ENCODE measurements around the gene KCNH8. TPM values are rescaled to one million over a fixed set of nuclear protein-coding genes. Genes with fewer than 3 reads are reported as not detected.

The KCNH8 gene
- polyA plus RNA-seq, 1 donor: 2.2 TPM

- H3K27me3 ChIP-seq (ENCODE audit: control insufficient read depth, insufficient read depth, low read length): no peaks in the 10 kb centered on the region
These were observed 124.8 kb downstream of the KCNH8 start for GRCh38 chr3:19273091-19273490.

GRCh38 chr3:19274576-19274975 lies 126.3 kb downstream of the KCNH8 start:
- Histone ChIP-seq H3K27ac (ENCODE audit: low read length) (no peak overlapping the region), H3K4me3 (ENCODE audit: low read length) (no peak overlapping the region), H3K4me1 (ENCODE audit: control insufficient read depth, insufficient read depth, low read length) (no peaks in the 10 kb centered on the region), H3K27me3 (ENCODE audit: control insufficient read depth, insufficient read depth, low read length) (no peaks in the 10 kb centered on the region), H3K9me3 (ENCODE audit: control insufficient read depth, low read depth, low read length) (no peaks in the 10 kb centered on the region), H3K36me3 (ENCODE audit: control insufficient read depth, insufficient read depth, low read length) (no peaks in the 10 kb centered on the region)
- no peak for DNase-seq
- no CpG with 5 or more reads among the region's 1 CpG for WGBS (ENCODE audit: insufficient coverage, low lambda C conversion rate)

More at GRCh38 chr3:19273091-19273490, 124.8 kb downstream of the KCNH8 start:
- no peak for DNase-seq
- no CpG with 5 or more reads among the region's 1 CpG for WGBS (ENCODE audit: insufficient coverage, low lambda C conversion rate)
- no peaks in the 10 kb centered on the region for H3K36me3 ChIP-seq (ENCODE audit: control insufficient read depth, insufficient read depth, low read length)
- H3K4me3 ChIP-seq (ENCODE audit: low read length): no peak overlapping the region
- H3K4me1 ChIP-seq (ENCODE audit: control insufficient read depth, insufficient read depth, low read length): no peaks in the 10 kb centered on the region
- H3K9me3 ChIP-seq (ENCODE audit: control insufficient read depth, low read depth, low read length): no peaks in the 10 kb centered on the region
- no peak overlapping the region for H3K27ac ChIP-seq (ENCODE audit: low read length)

- DNase-seq: no peak
- H3K27me3 ChIP-seq (ENCODE audit: control insufficient read depth, insufficient read depth, low read length): no peaks in the 10 kb centered on the region
- H3K9me3 ChIP-seq (ENCODE audit: control insufficient read depth, low read depth, low read length): no peaks in the 10 kb centered on the region
- 100% methylated on average over 1 of the region's 3 CpGs for WGBS (ENCODE audit: insufficient coverage, low lambda C conversion rate)
- no peaks in the 10 kb centered on the region for H3K36me3 ChIP-seq (ENCODE audit: control insufficient read depth, insufficient read depth, low read length)
- no peak overlapping the region for H3K27ac ChIP-seq (ENCODE audit: low read length)
- no peaks in the 10 kb centered on the region for H3K4me1 ChIP-seq (ENCODE audit: control insufficient read depth, insufficient read depth, low read length)
- no peak overlapping the region for H3K4me3 ChIP-seq (ENCODE audit: low read length)
These were observed 136.7 kb downstream of the KCNH8 start for GRCh38 chr3:19284974-19285373.

GRCh38 chr3:19293295-19293694 lies 145.0 kb downstream of the KCNH8 start:
- WGBS (ENCODE audit: insufficient coverage, low lambda C conversion rate): 89% methylated on average over 3 of the region's 4 CpGs
- no peaks in the 10 kb centered on the region for H3K9me3 ChIP-seq (ENCODE audit: control insufficient read depth, low read depth, low read length)
- no peak overlapping the region for H3K27ac ChIP-seq (ENCODE audit: low read length)
- no peaks in the 10 kb centered on the region for H3K4me1 ChIP-seq (ENCODE audit: control insufficient read depth, insufficient read depth, low read length)
- no peaks in the 10 kb centered on the region for H3K36me3 ChIP-seq (ENCODE audit: control insufficient read depth, insufficient read depth, low read length)
- no peaks in the 10 kb centered on the region for H3K27me3 ChIP-seq (ENCODE audit: control insufficient read depth, insufficient read depth, low read length)
- no peak for DNase-seq
- H3K4me3 ChIP-seq (ENCODE audit: low read length): no peak overlapping the region

- no CpG with 5 or more reads among the region's 3 CpGs for WGBS (ENCODE audit: insufficient coverage, low lambda C conversion rate)
- H3K27ac ChIP-seq (ENCODE audit: low read length): no peak overlapping the region
- H3K4me3 ChIP-seq (ENCODE audit: low read length): no peak overlapping the region
- no peaks in the 10 kb centered on the region for H3K9me3 ChIP-seq (ENCODE audit: control insufficient read depth, low read depth, low read length)
- no peak for DNase-seq
- H3K36me3 ChIP-seq (ENCODE audit: control insufficient read depth, insufficient read depth, low read length): no peaks in the 10 kb centered on the region
- H3K4me1 ChIP-seq (ENCODE audit: control insufficient read depth, insufficient read depth, low read length): no peaks in the 10 kb centered on the region
- H3K27me3 ChIP-seq (ENCODE audit: control insufficient read depth, insufficient read depth, low read length): no peaks in the 10 kb centered on the region
These were observed 146.9 kb downstream of the KCNH8 start for GRCh38 chr3:19295208-19295607.

GRCh38 chr3:19331931-19332330 lies 183.6 kb downstream of the KCNH8 start:
- no peak for DNase-seq
- no peak overlapping the region for H3K27ac ChIP-seq (ENCODE audit: low read length)
- no peaks in the 10 kb centered on the region for H3K9me3 ChIP-seq (ENCODE audit: control insufficient read depth, low read depth, low read length)
- no peaks in the 10 kb centered on the region for H3K4me1 ChIP-seq (ENCODE audit: control insufficient read depth, insufficient read depth, low read length)
- no peak overlapping the region for H3K4me3 ChIP-seq (ENCODE audit: low read length)
- no peaks in the 10 kb centered on the region for H3K27me3 ChIP-seq (ENCODE audit: control insufficient read depth, insufficient read depth, low read length)
- no peaks in the 10 kb centered on the region for H3K36me3 ChIP-seq (ENCODE audit: control insufficient read depth, insufficient read depth, low read length)
- WGBS (ENCODE audit: insufficient coverage, low lambda C conversion rate): 100% methylated on average over 2 of the region's 2 CpGs

- no peak overlapping the region for H3K4me3 ChIP-seq (ENCODE audit: low read length)
- H3K27me3 ChIP-seq (ENCODE audit: control insufficient read depth, insufficient read depth, low read length): no peaks in the 10 kb centered on the region
- no peaks in the 10 kb centered on the region for H3K9me3 ChIP-seq (ENCODE audit: control insufficient read depth, low read depth, low read length)
- no peak for DNase-seq
- no CpG with 5 or more reads among the region's 6 CpGs for WGBS (ENCODE audit: insufficient coverage, low lambda C conversion rate)
- no peak overlapping the region for H3K27ac ChIP-seq (ENCODE audit: low read length)
- H3K36me3 ChIP-seq (ENCODE audit: control insufficient read depth, insufficient read depth, low read length): no peaks in the 10 kb centered on the region
- H3K4me1 ChIP-seq (ENCODE audit: control insufficient read depth, insufficient read depth, low read length): no peaks in the 10 kb centered on the region
These were observed 185.8 kb downstream of the KCNH8 start for GRCh38 chr3:19334120-19334519.

GRCh38 chr3:19338769-19339168 lies 190.5 kb downstream of the KCNH8 start:
- no CpG with 5 or more reads among the region's 1 CpG for WGBS (ENCODE audit: insufficient coverage, low lambda C conversion rate)
- no peak overlapping the region for H3K4me3 ChIP-seq (ENCODE audit: low read length)
- H3K9me3 ChIP-seq (ENCODE audit: control insufficient read depth, low read depth, low read length): no peaks in the 10 kb centered on the region
- H3K27me3 ChIP-seq (ENCODE audit: control insufficient read depth, insufficient read depth, low read length): no peaks in the 10 kb centered on the region
- H3K27ac ChIP-seq (ENCODE audit: low read length): no peak overlapping the region
- H3K36me3 ChIP-seq (ENCODE audit: control insufficient read depth, insufficient read depth, low read length): no peaks in the 10 kb centered on the region
- no peaks in the 10 kb centered on the region for H3K4me1 ChIP-seq (ENCODE audit: control insufficient read depth, insufficient read depth, low read length)
- no peak for DNase-seq

- H3K9me3 ChIP-seq (ENCODE audit: control insufficient read depth, low read depth, low read length): no peaks in the 10 kb centered on the region
- DNase-seq: no peak
- H3K4me3 ChIP-seq (ENCODE audit: low read length): no peak overlapping the region
- H3K4me1 ChIP-seq (ENCODE audit: control insufficient read depth, insufficient read depth, low read length): no peaks in the 10 kb centered on the region
- no peaks in the 10 kb centered on the region for H3K27me3 ChIP-seq (ENCODE audit: control insufficient read depth, insufficient read depth, low read length)
- WGBS (ENCODE audit: insufficient coverage, low lambda C conversion rate): 38% methylated on average over 2 of the region's 5 CpGs
- H3K27ac ChIP-seq (ENCODE audit: low read length): no peak overlapping the region
- H3K36me3 ChIP-seq (ENCODE audit: control insufficient read depth, insufficient read depth, low read length): no peaks in the 10 kb centered on the region
These were observed 194.1 kb downstream of the KCNH8 start for GRCh38 chr3:19342389-19342788.

GRCh38 chr3:19346759-19347158 lies 198.4 kb downstream of the KCNH8 start:
- no peaks in the 10 kb centered on the region for H3K4me1 ChIP-seq (ENCODE audit: control insufficient read depth, insufficient read depth, low read length)
- H3K27me3 ChIP-seq (ENCODE audit: control insufficient read depth, insufficient read depth, low read length): no peaks in the 10 kb centered on the region
- no CpG with 5 or more reads among the region's 1 CpG for WGBS (ENCODE audit: insufficient coverage, low lambda C conversion rate)
- H3K4me3 ChIP-seq (ENCODE audit: low read length): no peak overlapping the region
- no peak overlapping the region for H3K27ac ChIP-seq (ENCODE audit: low read length)
- no peaks in the 10 kb centered on the region for H3K36me3 ChIP-seq (ENCODE audit: control insufficient read depth, insufficient read depth, low read length)
- H3K9me3 ChIP-seq (ENCODE audit: control insufficient read depth, low read depth, low read length): no peaks in the 10 kb centered on the region
- no peak for DNase-seq

- Histone ChIP-seq H3K36me3 (ENCODE audit: control insufficient read depth, insufficient read depth, low read length) (no peaks in the 10 kb centered on the region), H3K4me3 (ENCODE audit: low read length) (no peak overlapping the region), H3K27ac (ENCODE audit: low read length) (no peak overlapping the region), H3K4me1 (ENCODE audit: control insufficient read depth, insufficient read depth, low read length) (no peaks in the 10 kb centered on the region), H3K27me3 (ENCODE audit: control insufficient read depth, insufficient read depth, low read length) (no peaks in the 10 kb centered on the region), H3K9me3 (ENCODE audit: control insufficient read depth, low read depth, low read length) (no peaks in the 10 kb centered on the region)
- DNase-seq: no peak
- 0% methylated on average over 1 of the region's 7 CpGs for WGBS (ENCODE audit: insufficient coverage, low lambda C conversion rate)
These were observed 199.4 kb downstream of the KCNH8 start for GRCh38 chr3:19347671-19348070.
